ENCODE measurements around the gene ANKS1B.

DNA sequence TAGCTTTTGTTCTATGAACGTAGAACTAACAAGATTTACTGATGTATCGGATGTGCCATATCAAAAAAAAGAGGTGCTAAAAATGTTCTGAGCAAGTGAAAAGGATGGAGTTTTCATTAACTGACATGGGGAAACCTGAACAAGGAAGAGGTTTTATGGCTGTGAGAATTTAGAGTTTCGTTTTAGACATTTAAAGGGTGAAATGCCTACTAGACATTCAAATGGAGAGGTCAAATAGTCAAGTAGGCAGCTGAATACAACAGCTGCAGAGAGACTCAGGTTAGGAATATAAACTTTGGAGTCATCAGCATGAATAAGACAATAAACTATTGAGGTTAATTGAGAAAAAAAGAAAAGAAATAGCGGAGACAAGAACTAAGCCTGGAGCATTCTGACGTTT lies 702.1 kb downstream of the ANKS1B start:
- TF ChIP-seq, protein P1, sequence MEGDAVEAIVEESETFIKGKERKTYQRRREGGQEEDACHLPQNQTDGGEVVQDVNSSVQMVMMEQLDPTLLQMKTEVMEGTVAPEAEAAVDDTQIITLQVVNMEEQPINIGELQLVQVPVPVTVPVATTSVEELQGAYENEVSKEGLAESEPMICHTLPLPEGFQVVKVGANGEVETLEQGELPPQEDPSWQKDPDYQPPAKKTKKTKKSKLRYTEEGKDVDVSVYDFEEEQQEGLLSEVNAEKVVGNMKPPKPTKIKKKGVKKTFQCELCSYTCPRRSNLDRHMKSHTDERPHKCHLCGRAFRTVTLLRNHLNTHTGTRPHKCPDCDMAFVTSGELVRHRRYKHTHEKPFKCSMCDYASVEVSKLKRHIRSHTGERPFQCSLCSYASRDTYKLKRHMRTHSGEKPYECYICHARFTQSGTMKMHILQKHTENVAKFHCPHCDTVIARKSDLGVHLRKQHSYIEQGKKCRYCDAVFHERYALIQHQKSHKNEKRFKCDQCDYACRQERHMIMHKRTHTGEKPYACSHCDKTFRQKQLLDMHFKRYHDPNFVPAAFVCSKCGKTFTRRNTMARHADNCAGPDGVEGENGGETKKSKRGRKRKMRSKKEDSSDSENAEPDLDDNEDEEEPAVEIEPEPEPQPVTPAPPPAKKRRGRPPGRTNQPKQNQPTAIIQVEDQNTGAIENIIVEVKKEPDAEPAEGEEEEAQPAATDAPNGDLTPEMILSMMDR (IDR thresholded peaks at IDR 0.05; ENCODE audit: insufficient read depth, low read depth, low read length), result no peak
- no peak for TF ChIP-seq EZH2 (IDR thresholded peaks at IDR 0.05; ENCODE audit: insufficient read depth, low read length)
